HG03060 (cell line): ENCODE data around the gene PPM1H.
"Not testable (repeated sequence)": the region's sequence is repeated elsewhere in the genome, so short reads cannot be mapped to it uniquely, and the experiment has no call there.

Experiments
- ATAC-seq: cut with Tn5 transposase; IDR thresholded peaks from one replicate; pipeline ENCODE4 v1.9.1; 2021; ENCODE audit warnings: low read depth, moderate number of reproducible peaks; ENCODE audit not compliant: unreplicated experiment

Gene PPM1H

DNA sequence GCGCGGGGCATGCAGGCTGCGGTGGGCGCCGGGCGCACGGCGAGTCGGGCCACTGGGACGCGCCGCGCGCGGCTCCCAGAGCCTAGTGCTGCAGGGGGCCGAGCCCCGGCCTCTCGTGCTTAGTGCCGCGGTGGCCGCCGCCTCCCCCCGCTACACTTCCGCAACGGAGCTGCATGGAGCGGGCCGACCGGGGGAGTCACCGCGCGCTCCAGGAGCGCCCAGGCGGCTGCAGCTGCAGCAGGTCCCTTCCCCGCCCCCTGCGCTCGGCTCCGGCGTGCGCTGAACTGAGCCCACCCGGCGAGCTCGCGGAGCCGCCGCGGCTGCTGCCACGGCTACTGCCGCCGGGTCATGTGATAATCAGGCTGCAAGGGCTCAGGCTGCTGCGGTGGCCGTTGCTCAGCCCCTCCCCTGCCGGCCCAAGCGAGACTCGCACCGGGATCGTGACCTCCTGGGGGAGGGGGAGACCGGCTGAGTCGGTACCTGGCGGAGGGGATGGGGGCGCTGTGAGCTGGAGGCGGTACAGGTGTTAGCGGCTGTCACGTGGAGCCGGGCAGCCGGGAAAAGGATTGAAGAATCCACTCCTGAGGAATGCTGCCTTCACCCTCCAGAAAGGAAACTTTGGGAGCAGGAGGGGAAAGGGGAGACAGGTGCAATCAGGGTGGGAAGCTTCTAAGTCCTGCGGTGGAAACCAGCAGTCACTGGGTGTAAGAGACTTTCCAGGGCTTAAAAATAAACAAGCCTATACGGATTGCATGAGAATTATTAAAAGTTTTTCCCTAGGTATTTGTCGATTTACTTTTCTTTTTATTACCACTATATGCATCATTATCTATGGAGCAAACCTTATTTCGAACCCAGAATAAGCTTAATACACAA is at the start of gene PPM1H:
TSS of gene PPM1H (minus strand) at position 352 of the 876 bp plus-strand sequence. CDS start 414 bp downstream, outside the sequence.
- ATAC-seq = peak; percentile 78

DNA sequence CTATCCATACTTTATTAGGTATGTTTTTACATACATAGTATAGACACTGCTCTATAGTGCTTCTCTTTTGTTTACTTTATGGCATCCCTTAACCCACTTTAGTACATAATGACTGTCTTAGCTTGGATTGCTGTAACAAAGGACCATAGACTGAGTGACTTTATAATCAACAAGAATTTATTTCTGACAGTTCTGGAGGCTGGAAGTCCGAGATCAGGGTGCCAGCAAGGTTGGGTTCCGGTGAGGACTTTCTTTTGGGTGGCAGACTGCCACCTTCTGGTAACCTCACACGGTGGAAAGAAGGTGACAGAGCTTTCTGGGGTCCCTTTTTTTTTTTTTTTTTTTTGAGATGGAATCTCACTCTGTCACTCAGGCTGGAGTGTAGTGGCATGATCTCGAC is 48.6 kb upstream of the PPM1H start:
- no peak for ATAC-seq

DNA sequence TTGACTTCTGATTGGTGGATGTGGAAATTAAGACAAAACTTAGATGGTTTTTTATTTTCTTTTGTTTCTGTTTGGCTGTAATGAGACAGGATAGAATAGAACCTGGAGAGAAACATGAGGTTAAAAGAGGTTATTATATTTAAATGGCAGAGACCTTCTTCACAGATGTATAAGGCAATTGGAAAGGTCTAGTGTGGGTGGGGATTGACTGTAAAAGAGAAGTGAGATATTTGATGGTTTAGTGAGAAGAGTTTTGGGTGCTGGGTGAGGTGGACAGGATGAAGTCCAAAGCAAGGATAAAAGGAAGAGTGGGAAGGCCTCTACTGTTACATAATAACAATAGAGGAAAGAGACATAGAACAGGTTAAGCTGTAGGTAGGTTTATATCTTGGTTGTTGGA is 43.8 kb upstream of the PPM1H start:
- ATAC-seq = no peak

GRCh38 chr12:62977883-62978282 is 42.9 kb upstream of the PPM1H start:
- ATAC-seq = no peak

GRCh38 chr12:62977418-62977817 is 42.5 kb upstream of the PPM1H start:
- no peak for ATAC-seq

DNA sequence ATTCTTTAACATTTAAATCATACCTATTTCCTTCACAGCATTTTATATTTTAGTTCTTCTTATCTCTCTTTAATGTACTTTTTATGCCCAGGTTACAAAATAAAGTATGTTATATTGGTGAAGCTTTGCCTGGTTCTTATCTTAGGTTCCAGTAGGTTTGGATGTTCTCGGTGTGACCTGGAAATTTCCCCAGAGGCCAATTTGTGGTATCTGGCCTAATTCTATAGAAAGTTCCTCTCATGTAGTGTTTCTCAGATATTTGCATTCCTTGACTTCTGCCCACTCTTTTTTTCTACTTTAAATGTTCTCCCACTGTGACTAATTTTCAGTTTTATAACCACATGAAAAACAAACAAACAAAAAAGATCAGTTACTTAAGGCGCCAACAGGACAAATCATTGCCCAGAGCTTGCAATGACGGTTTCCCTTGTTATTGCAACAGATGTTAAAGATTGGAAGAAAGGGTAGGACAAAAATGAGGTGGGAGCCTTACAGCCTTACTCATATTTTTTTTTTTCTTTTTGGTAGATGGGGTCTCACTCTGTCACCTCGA is 41.2 kb upstream of the PPM1H start:
- ATAC-seq = no peak

DNA sequence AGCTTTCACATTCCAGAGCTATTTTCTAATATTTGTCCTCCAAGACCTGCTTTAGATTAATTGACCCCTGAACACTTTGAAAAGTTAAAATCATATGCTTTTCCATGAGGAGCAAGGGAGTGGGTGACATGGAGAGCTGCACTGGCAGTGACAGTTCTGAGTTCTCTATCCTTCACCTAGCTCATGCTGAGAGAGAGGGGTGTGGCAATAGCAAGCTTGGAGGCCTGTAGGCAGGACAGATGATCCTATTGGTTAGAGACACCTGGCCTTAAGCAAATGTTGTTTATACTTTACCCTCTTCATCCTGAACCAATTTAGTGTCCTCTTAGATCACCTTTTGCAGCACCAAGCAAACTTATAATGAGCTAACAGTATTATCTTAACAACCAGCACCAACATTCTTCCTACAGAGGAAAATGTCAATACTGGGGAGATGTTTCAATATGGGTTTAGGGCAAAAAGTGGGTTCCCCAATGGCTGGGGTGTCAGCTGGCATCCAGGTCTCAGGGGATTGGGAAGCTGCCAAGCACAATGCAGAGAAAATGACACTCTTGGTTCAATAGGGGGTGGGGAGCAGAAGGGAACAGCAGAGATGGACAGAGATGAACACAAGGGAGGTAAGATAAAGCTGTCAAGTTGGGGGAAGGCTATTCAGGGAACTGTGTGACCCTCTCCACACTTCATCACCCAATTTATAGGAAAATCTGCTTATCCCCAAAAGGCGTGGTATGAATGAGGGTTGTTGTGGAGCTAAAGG is 37.0 kb upstream of the PPM1H start:
- ATAC-seq = no peak

GRCh38 chr12:62969695-62970094 is 34.7 kb upstream of the PPM1H start:
- no peak for ATAC-seq

- ATAC-seq = no peak
Observed at GRCh38 chr12:62967701-62968100, 32.8 kb upstream of the PPM1H start.

GRCh38 chr12:62966990-62967506 is 32.1 kb upstream of the PPM1H start:
- no peak for ATAC-seq

- ATAC-seq = not testable (repeated sequence)
Observed at GRCh38 chr12:62966446-62966989, 31.6 kb upstream of the PPM1H start.

DNA sequence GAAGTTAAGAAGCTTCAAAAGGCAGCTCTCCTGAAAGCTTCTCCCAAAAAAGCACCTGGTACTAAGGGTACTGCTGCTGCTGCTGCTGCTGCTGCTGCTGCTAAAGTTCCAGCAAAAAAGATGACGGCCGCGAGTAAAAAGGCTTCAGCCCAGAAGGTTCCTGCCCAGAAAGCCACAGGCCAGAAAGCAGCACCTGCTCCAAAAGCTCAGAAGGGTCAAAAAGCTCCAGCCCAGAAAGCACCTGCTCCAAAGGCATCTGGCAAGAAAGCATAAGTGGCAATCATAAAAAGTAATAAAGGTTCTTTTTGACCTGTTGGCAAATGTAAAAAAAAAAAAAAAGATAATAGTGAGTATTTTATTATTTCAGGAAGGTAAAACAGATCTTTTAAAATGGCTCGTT is 30.8 kb upstream of the PPM1H start:
- ATAC-seq = not testable (repeated sequence)

GRCh38 chr12:62965242-62965641 is 30.3 kb upstream of the PPM1H start:
- not testable (repeated sequence) for ATAC-seq

DNA sequence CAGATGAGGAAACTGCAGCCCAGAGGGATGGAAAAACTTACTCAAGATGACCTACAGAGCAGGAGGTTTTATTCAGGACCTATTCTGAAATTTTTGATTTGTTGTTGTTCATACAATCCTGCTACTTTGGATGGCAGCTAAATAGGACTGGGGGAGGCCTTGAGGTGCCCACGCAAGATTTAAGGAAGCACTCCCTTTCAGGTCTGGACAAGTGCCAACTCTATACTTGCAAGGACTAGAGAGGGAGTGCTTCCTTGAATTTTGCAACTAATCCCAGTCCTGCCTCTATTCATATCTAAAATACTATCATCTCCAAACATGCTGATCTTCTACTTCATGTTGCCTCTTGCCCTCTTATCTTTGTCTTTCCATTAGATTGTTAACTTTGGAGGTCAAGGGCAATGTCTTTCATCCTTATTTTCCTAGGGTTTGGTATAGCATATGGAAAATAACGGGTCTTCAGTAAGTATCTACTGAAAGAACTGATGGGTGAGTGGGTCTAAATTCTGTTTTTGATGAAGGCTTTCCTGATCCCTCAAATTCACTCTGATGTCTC is 28.6 kb upstream of the PPM1H start:
- ATAC-seq = no peak

DNA sequence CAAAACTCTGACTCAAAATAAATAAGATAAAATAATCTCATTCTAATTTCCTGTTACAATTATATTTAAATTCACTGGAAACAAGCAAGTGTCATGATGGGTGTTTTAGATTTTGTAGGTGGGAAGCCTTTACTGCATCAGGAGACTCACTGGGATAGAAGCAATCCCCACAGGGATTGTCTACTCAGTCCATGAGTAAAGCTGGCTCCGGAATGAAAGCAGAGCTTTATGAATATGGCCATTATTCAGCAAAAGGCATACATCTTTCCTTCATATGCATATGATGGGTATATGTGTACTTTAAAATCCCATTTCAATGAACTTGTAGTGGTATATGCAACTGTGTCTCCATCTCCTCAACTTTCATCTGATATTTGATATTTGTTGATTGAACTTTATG is 25.4 kb upstream of the PPM1H start:
- no peak for ATAC-seq

DNA sequence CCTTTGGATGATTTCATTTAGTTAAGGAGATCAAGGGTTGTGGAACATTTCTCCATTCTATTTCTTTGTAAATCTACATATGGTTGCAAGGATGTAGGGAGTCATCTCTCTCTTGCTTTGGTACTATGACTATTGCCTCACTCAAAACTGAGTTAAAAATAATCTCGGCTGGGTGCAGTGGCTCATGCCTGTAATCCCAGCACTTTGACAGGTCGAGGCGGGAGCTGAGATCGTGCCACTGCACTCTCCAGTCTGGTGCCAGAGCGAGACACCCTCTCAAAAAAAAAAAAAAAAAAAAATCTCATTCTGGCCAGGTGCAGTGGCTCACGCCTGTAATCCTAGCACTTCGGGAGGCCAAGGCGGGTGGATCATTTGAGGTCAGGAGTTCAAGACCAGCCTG is 24.8 kb upstream of the PPM1H start:
- no peak for ATAC-seq

- no peak for ATAC-seq
Observed at GRCh38 chr12:62957233-62957953, 22.4 kb upstream of the PPM1H start.

DNA sequence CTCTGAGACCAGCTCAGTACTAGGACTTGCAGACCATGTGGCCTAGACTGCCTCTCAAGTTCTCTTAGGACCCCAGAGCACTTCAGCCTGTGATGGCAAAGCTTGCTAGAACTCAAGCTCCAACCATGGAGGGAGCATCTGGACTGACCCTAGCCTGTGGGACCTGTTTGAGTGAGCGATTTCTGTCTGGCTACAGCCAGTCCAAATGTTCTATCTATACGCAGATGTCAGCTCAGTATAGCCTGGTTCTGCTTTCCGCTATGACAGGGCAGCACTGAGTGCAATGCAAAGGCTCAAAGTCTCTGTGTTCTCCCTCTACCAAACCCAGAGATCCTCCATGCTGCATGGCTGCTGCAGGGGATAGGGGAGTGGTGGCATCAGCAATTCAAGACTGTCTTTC is 20.7 kb upstream of the PPM1H start:
- no peak for ATAC-seq

GRCh38 chr12:62950317-62950716 is 15.4 kb upstream of the PPM1H start:
- ATAC-seq = no peak

DNA sequence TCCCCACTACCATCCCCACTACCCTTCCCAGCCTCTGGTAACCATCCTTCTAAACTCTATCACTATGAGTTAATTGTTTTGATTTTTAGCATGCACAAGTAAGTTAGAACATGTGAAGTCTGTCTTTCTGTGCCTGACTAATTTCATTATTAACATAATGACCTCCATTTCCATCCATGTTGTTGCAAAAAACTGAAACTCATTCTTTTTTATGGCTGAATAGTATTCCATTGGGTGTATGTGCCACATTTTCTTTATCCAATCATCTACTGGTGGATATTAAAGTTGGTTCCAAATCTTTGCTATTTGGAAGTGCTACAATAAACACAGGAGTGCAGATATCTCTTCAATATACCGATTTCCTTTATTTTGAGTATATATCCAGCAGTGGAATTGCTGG is 13.2 kb upstream of the PPM1H start:
- ATAC-seq = no peak
